ENCODE results near the gene HID1.
A peak's percentile ranks its signal among the peaks of the same experiment; 100 is the strongest.

The HID1 gene

DNA sequence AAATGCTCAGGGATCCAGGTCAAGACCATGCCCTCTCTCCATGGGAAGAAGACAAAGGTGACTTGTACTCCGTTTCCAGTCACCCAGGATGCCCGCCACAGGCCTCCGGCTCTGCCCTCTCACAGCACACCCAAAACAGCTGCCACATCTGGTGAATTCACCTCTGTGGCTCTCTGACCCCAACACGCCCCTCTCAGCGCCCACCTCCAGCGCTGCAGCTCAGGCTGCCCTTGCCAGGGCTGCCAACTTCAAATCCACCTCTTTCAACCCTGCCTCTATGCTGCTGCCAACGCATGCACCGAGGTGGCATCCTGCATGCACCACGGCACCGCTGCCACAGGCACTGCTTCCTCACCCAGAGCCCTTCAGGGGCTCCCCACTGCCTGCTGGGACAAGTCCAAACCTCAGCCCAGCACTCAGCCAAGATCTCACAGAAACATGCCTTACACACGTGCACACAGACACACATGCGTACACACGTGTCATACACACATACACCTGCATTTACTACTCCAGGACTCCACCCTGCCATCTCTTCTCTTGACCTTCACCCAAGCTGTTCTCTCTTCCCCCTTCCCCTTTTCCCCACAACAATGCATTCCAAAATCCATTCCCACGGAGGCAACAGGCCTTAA lies 7.5 kb downstream of the HID1 start:
- DNase-seq: no peak

DNA sequence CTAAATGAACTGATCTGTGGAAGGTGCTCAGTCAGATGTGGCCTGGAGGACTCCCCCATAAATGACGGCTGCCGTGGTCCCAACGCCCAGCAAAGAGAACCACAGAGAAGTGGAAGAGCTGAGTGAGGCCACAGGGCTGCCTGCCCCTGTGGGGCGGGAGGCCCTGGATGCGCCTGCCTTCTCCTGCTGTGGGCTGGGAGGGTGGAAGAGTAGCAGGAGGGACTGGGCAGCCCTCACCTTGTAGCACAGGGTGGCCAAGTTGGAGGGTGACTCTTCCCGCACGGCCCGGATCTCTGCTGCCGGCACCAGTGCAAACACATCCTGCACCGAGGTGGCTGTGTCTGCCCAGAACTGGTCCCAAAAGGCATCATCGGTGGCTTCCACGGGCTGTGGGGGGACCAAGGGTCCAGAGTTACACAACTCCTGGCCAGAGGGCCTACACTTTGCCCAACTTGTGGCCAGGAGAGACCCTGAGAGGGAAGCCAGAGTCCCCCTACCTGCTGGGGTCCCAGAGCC lies 8.3 kb downstream of the HID1 start:
- no peak for DNase-seq

DNA sequence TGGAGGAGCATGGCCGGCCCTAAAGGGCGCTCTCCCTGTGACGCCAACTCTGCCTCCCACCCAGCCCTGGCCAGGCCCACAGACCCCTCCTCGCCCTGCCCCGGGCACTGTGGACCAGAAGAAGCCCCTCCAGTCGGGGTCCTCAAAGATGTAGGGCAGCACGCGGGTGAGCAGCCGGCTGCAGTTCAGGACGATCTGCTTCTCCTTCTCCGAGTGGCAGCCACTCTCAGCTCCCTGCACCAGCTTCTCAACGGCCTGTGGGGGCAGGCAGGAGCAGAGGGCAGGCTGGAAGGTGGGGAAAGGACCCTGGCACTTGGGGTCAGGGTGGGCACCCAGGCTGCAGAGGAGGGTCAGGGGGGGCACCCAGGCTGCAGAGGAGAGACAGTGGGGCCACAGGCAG lies 8.9 kb downstream of the HID1 start:
- DNase-seq: no peak

DNA sequence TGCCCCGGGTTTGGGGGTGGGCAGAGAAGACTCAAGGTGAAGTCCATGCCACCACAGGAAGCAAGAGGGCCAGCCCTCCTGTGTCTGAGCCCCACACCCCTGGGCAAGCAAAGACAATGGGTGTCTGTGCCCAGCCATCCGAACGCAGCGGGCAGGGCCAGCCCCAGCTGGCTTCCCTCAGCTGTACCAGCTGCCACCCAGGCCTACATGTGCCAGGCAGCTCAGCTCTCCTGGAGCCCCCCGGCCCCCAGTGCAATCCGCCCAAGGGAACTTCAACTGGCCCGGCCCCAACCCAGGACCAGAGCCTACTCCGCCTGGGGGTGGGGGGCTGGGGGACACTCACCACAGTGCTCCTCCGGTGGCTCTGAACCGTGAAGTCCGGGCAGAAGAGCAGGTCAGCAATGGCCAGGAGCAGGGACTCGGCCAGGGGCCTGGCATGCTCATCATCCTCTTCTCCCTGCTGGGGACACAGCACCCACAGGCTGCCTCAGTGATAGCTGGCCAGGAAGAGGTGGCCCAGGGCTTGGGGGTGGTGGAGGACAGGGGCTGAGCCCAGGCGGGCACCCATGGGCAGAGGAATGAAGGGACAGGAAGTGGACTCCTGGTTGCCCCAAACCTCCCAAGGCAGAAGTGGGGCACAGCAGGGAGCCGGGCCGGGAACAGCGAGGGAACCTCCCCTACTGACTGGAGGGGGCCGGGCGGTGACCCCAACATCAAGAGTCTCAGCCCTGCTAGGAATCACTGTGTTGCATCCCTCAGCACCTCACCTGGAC lies 9.8 kb downstream of the HID1 start:
- DNase-seq: no peak

DNA sequence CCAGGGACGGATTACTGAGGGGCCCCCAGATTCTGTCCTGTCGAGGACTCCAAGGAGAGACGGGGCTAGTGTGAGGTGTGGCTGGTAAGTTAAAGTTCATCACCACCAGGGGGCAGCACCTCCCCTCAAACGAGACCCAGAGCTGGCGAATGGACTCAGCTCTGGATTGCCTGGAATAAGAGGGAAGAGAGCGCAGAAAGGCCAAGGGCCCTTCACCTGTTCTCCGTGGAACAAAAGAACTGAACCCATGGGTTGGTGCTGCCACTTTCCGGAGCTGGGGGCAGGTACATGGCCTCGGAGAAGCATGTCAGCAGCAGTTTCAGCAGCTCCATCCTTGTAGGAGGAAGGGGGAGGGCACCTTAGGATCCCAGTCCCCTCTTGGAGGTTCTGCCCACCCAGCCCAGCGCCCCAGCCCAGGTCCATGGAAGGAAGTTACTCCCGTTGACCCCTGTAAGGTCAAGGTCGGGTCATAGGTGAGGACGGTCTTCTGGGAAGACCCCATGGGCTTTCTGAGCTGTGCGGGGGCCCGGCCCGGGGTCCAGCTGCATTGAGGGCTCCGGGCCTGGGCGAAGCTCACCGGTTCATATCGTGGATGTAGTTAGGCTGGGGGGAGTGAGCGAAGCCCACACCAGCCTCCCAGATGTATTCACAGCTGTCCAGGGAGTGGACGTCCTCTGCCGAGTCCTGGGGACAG lies 10.8 kb downstream of the HID1 start:
- DNase-seq: peak; percentile 82

DNA sequence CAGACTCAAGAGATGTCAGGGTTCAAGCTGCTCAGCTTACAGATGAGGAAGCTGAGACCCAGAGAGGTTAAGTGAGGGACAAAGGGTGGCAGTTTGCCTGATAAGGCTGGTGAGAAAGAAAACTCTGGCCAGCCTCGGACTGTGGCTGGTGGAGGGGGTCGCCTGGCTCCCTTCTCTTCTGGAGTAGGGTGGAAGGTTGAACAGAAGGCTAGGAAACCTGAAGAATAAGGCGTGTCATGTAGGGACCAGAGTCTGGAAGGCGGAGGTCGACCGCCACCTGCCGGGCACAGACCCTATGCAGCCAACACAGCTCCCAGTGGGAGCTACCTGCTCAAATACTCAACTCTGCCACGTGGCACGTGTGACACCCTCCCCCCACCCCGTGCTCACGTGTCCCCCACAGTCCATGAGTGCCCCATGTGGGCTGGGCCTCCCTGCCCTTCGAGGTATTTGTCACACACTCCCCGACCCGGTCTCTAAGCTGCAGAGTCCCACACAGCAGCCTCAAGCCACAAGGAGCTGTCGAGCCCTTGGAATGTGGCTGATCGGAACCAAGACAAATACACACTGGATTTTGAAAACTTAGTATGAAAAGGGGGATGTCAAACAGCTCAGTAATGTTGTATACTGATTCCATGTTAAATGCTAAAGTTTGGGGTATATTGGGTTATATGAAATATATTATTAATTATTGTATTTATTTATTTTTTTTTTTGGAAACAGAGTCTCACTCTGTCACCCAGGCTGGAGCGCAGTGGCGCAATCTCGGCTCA lies 11.8 kb downstream of the HID1 start:
- peak; percentile 55 for DNase-seq

DNA sequence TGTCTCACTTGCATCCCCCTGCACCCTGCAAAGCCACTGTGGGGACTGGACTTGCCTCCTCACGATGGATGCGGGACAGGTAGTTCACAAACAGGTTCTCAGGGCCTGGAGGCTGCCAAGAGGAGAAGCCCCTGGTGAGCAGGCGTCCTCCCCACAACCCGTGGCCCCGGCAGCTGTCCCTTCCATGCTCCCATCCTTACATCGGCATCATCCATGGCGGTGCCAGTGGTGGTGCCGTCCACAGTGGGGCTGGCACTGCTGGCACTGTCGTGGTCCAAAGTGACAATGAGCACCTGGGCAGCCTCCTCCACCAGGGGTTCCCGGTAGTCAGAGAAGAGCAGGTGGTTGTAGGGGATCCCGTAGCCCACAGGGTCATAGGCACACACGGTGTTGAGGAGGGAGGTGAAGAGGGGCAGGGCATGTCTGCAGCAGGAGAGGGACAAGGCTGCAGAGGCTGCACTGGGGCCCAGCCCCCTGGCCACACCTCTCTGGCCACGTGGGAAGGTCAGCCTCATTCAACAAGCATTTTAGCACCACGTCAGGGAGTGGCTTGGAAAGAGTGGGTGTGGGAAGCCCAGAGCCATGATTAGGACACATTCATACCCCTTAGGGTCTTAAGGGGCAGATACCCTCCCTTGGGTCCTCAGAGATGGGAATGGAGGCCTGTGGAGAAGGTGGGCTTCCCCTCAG lies 12.6 kb downstream of the HID1 start:
- DNase-seq: no peak

DNA sequence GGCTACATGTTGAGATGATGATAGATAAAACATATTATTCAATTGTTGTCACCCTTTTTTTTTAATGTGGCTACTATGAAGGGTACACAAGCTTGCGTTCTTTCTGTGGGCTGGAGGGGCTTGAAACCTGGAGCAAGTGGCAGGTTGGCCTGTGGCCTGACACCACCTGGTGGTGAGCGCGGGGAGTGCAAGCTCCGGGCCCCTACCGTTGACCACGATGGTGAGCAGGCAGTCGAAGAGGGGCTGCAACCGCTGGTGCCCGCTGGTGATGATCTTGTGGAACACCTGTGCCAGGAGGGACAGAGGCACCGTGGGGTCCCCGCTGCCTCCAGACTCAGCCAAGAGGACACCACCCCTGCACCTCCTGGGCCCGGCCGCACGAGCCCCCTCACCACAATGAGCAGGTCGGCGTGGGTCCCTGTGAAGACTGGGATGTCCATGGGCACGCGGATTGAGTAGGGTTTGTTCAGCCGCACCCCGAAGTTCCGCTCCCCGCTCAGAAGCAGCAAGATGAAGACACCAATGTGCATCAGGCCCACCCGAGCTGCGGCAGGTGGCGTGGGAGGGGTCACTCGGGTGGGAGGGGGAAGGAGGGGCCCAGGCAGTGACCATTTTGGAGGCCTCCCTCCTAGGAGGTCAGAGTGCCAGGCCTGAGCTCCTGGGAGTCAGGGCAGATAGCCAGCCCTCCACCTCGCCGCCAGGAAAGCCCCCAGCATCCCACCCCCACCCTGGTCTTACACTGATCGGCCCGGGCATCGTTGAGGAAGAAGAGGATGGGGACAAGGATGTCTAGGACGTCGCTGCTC lies 14.4 kb downstream of the HID1 start:
- peak; percentile 80 for DNase-seq

DNA sequence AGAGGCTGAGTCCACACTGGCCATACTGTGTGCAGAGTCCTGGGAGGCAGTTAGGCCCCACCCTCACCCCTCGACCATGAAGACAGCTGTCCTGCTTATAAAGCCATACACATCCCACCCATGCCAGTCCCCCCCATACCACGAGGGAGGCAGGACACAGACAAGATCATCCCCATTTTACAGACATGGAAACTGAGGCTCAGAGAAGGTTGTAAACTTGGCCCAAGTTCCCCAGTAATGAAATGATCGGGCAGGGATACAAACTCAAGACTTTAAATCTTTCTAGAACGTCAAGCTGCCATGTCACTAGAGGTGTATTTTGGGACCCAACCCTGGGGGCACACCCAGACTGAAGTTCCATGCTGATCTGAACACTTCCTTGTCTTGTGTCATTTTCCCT lies 16.5 kb downstream of the HID1 start:
- DNase-seq: no peak

DNA sequence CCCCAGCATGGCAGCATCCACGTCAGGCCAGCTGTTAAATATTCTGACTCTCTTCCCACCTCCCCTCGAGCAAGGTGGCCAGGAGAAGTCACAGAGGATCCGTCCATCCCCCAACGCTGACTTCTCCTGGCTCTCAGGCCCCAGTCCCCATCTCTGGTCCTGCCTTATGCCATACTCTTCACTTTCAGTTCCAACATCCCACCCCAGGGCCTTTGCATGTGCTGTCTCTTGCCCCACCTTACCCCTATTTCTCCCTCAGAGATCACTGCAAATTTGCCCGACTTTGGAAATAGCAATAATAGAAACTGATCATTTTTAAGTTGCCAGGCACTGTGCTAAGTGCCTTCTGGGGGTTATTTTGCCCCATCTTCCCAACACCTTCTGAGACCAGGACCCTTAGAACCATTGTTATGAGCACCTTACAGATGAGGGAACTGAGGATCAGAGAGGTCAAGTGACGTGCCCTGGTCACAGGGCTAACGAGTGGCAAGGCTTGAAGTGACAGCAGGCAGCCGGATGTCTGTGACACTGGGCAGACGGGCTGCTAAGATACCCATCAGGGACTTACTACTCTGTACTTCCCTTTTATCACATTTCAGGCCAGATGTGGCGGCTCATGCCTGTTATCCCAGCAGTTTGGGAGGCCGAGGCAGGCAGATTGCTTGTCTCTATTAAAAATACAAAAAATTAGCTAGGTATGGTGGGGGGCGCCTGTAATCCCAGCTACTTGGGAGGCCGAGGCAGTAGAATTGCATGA lies 17.7 kb downstream of the HID1 start:
- DNase-seq: no peak

DNA sequence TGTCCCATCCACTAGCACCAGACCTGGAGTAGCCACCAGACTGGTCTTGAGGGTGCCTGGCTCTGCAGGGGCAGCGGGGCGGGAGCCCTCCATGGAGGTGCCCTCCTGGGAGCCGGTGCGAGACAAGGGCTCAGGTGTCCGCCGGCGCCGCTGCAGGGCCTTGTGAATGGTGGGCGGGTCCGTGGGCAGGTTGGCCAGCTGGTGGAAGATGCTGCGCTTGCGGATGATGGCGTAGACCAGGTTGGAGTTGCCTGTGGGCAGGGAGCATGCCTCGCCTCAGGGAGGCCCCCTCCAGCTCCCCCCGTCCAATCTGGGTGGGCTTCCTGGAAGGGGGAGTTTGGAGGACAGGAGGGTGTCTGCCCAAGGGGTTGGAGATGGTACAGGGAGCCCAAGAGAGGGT lies 18.4 kb downstream of the HID1 start:
- no peak for DNase-seq

DNA sequence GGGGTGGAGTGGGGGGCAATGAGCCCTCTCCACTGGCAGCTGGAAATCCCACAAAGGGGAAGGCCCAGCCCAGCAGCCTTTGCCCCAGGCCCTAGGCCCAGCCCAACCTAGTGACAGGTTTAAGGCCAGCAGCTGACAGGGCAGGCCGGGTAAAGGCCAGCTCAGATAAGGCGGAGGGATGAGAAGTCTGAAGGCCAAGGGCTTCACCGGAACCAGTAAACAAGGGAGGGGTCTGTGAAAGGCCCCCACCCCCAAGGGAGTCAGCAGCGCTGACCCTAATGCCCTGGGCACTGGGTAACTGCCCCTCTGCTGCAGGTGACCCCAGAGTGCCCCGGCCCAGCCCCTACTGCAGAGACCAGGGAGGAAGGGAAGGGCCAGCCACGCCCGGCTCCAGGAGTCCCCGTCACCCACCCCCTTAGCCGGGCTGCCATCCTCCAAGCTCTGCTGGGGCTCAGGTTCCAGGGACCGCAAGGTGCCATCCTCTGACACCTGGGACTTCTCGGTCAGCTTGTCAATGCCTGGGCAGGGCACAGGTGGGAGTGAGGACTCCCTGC lies 19.3 kb downstream of the HID1 start:
- no peak for DNase-seq

DNA sequence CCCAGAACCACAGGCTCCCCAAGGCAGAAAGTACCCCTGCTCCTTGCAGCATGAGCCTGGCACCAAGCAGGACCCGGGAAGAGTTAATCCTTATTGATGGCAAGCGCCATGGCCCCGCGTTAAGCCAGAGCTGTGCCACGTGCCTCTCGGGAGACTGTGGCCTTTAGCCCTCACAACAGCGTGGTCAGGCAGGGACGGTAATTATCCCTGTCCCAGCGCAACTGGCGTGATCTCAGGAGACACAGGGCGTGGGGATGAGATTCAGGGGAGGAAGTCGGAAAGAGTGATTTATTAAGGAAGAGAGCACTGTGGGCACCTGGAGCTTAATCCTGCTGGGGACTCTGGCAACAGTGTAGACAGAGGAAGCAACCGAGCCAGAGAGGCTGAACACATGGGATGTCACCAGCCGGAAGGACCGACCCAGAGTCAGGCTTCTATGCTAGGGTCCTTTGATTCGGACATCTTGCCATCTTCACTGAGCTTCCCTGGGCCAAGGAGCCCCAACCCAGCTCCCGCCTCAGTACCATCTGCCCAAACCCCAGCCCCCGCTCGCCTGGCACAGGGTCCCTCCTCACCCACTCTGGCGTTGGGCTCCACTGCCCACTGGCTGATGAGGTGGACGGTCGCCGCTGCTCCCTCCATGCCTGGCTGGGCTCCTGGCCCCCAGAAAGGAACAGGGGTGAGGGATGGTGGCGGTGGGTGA lies 20.0 kb downstream of the HID1 start:
- DNase-seq: no peak

DNA sequence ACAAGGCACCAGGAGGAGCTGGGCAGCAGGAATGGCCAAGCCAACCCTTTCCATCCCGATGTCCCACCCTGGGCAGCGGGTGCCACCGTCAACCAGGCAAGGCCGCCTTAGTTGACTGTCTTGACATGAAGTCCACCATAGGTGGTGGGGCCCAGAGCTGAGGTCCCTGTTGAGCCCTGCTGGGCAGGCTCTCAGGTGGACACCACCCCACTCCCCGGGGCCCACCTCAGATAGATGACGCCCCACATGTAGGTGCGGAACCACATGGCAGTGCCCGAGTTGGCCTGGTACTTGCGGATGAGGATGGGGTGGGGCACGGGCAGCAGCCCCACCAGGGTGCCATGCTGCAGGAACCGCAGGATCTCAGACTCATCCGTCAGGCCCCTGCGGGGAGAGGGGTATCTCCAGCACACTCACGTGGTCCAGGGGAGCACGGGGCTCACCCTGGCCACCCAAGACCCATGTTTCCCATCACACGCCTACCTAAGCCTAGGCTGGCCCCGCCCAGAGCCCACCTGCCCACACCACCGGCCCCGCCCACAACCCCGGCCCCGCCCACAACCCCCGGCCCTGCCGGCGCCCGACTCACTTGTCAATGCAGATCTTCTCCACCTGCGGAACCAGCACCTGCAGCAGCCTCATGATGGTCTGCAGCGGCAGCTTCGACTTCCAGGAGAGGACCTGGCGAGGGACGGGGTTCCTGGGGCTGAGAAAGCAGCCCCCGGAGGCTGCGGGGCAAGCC lies 20.7 kb downstream of the HID1 start:
- DNase-seq: no peak

DNA sequence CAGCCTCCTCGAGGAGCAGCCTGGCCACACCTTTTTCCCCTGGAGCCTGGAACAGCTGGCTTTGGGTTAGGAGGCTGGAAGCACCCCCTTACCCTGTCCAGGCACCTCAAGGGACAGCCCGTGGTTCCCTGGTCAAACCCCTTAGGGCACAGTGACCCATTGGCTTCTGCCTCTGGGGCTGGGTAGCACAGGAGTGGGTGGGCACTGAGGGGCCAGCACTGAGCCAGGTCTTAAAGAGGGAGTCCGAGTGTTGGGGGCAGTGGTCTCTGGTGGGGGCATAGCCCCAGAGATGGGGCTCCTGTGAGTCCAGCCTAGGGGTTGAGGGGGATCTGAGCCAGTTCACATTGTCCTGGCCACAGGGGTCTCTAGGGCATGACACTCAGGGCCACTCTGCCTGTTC lies 21.5 kb downstream of the HID1 start:
- DNase-seq: no peak

DNA sequence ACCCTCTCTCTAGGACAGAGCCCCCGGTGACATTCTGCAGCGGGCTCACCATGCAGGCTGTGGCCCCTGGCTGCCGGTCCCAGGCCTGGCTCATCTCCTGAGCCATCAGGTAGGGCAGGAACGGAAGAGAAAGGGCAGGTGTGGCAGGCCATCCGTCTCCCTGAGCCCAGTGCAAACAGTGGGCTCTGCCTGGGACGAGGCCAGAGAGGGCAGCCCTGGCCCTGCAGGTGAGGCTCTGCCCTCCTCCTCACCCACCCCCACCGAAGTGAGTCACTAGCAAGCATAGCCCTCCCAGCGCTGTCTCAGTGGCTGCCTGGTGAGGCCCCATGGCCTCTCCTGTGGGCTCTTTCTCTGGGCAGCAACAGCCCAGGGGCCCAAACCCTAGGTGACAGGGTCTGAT lies 22.4 kb downstream of the HID1 start:
- no peak for DNase-seq

DNA sequence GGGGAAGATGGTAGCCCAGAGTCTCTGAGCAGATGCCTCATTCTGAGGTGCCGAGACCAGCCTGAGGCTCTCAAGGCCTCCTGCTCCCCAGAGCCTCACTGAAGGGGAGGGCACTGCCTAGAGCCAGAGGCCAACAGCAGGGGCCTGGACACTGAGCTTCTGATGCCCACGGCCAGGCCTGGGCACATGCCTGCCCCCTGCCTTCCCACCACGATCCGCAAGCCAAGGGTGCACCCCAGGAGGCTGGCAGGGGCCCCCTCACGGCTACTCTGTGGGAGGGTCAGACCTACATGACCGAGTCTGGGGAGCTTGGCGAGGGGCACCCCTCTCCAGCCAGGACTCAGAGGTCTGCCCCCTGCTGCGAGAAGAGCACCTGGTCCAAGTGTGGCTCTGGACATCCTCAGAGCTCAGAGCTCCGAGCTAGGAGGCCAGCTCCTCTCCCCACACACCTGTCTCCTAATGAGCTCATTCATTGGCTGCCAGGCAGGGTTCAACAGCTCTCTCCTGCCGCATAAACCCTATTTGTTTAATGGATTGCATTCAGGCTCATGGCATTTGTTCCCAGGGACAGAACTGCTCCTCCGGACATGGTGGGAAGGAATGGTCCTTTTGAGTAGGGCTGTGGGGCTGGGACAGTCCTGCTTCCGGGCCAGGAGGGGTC lies 23.0 kb downstream of the HID1 start:
- DNase-seq: no peak

DNA sequence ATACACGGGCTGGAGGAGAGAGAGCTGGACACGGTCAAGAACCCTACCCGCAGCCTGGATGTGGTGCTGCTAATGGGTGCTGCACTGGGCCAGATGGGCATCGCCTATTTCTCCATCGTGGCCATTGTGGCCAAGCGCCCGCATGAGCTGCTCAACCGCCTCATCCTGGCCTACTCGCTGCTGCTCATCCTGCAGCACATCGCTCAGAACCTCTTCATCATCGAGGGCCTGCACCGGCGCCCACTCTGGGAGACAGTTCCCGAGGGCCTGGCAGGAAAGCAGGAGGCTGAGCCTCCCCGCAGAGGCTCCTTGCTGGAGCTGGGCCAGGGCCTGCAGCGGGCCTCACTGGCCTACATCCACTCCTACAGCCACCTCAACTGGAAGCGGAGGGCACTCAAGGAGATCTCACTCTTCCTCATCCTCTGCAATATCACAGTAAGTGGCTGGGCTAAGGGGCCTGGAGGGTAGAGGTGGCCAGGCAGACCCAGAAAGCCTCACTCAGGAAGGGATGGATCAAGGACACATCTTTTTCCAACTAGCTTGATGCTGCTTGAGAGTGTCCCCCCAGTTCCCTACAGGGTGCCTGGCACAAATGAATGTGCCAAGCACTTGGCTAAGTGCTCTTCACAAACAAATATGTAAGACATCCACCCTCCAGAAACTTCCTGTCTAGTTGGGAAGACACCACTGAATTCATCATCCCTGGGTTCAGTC lies 25.4 kb downstream of the HID1 start:
- no peak for DNase-seq
